ENCODE results near the gene SPNS3. TPM values are rescaled to one million over a fixed set of nuclear protein-coding genes. Genes with fewer than 3 reads are reported as not detected.

SPNS3 gene
- total and polyA plus RNA-seq, 8 donors: 0.08 to 0.96 (median 0.67) TPM

DNA sequence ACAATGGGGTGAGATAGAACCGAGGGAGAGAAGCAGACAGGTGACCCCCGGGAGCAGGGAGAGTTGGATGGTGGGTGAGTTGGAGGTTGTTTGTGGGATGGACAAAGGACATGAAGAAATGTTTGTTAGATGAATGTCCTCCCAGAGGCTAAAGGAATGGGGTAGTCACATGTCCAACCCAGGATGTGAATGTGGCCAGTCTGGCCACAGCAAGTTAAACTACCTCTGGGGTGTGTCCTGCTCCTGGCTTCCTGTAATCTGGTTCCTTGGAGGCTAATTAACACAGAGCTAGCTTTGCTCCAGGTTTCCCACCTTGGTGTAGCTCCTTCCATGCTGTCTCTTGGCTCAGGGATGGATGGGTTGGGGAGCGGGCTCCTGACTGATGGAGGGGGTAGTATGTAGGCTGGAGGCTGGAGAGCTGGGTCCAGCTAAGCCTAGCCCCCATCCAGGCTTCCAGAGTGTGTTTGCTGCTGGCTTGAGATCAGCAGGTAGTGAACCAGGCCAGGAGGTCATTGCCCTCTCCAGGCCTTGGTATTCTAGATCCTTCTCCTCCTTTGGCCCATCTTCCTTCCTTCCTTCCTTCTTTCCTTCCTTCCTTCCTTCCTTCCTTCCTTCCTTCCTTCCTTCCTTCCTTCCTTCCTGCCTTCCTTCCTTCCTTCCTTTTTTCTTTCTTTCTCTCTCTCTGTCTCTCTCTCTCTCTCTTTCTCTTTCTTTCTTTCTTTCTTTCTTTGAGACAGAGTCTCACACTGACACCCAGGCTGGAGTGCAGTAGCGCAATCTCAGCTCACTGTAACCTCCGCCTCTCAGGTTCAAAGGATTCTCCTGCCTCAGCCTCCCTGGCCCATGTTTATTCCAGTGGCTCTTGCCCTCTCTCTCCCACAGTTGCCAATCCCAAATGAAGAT lies 39.3 kb upstream of the SPNS3 start:
- Histone ChIP-seq H3K4me1 (no peaks in the 10 kb centered on the region), H3K4me3 (no peak overlapping the region), H3K27ac (no peak overlapping the region), H3K36me3 (no peaks in the 10 kb centered on the region), H3K27me3 (no peaks in the 10 kb centered on the region), H3K9me3 (no peaks in the 10 kb centered on the region)
- FAIRE-seq (no peak), ATAC-seq (no peak), DNase-seq (no peak)
- 86 to 87% methylated on average over 5 of the region's 5 CpGs for WGBS, 2 donors
- no peak for TF ChIP-seq CTCF (IDR thresholded peaks at IDR 0.05)
- intact Hi-C loops (cut with DNase I): no loop called here

- FAIRE-seq: no peak
- H3K4me1 ChIP-seq: no peaks in the 10 kb centered on the region
- no peak for DNase-seq
- H3K4me3 ChIP-seq: no peak overlapping the region
- TF ChIP-seq CTCF (IDR thresholded peaks at IDR 0.05): no peak
- H3K27me3 ChIP-seq: no peaks in the 10 kb centered on the region
- H3K9me3 ChIP-seq: no peaks in the 10 kb centered on the region
- 79 to 81% methylated on average over 3 of the region's 3 CpGs for WGBS, 2 donors
- H3K36me3 ChIP-seq: no peaks in the 10 kb centered on the region
- intact Hi-C loops (cut with DNase I): no loop called here
- no peak for ATAC-seq
- no peak overlapping the region for H3K27ac ChIP-seq
Observed at GRCh38 chr17:4395111-4395478, 38.6 kb upstream of the SPNS3 start.

DNA sequence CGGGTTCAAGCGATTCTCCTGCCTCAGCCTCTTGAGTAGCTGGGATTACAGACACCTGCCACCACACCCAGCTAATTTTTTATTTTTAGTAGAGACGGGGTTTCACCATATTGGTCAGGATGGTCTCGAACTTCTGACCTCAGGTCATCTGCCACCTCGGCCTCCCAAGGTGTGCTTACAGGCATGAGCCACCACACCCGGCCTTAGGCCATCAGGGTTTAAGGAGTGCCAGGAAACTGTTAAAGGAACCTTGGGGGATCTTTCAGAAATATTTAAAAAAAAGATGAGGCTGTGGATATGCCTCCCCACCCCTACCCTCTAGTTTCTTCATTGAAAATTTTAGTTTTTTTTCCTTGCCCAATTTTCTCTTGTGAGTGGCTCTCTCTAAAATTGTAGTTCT lies 35.9 kb upstream of the SPNS3 start:
- no peaks in the 10 kb centered on the region for H3K9me3 ChIP-seq
- no peak overlapping the region for H3K4me3 ChIP-seq
- H3K36me3 ChIP-seq: no peaks in the 10 kb centered on the region
- H3K4me1 ChIP-seq: no peaks in the 10 kb centered on the region
- DNase-seq (no peak), FAIRE-seq (no peak), ATAC-seq (no peak)
- intact Hi-C loops (cut with DNase I): no loop called here
- no peaks in the 10 kb centered on the region for H3K27me3 ChIP-seq
- H3K27ac ChIP-seq: no peak overlapping the region
- WGBS, 2 donors: 89 to 91% methylated on average over 6 of the region's 6 CpGs
- no peak for TF ChIP-seq CTCF (IDR thresholded peaks at IDR 0.05)

GRCh38 chr17:4405038-4405669 lies 28.6 kb upstream of the SPNS3 start:
- no peaks in the 10 kb centered on the region for H3K36me3 ChIP-seq
- no peak overlapping the region for H3K4me3 ChIP-seq
- TF ChIP-seq CTCF (IDR thresholded peaks at IDR 0.05): no peak
- H3K27me3 ChIP-seq: no peaks in the 10 kb centered on the region
- H3K4me1 ChIP-seq: peaks cover 0 to 7% (median 0%) of the 10 kb centered on the region in 3 donors
- DNase-seq (no peak), FAIRE-seq (no peak), ATAC-seq (no peak)
- no peaks in the 10 kb centered on the region for H3K9me3 ChIP-seq
- 77 to 82% methylated on average over 7 of the region's 7 CpGs for WGBS, 2 donors
- H3K27ac ChIP-seq: no peak overlapping the region
- intact Hi-C loops (cut with DNase I): loop anchor here in 1 of 3 donors (10.0 kb wide), 1 partner anchor 190 kb away; no protein-coding TSS in a partner anchor
